Measurements from ENCODE around the gene EPN3. TPM values are rescaled to one million over a fixed set of nuclear protein-coding genes. Genes with fewer than 3 reads are reported as not detected.

Gene EPN3
- total and polyA plus RNA-seq, 2 experiments from 2014 or later = 2.3 to 7.7 TPM

DNA sequence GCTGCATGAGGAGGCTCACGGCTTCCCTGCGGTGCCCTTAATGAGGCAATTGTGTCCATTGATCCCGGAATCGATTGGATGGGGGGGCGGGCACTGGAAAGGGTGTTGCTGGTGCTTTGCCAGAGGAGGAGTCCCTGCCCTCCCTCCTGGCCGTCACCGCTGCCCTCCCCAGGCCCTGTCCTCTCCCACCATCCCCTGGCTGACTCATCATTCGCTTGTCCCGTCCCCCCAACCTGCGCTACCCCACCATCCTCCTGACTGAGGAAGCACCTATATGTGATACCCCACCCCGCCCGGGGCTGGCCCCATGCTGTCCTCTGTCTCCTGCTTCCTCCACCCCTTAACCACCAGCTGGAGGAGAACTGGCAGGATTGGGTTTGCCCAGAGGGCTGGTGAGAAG is 48.8 kb downstream of the EPN3 start:
- peaks cover 8% of the 10 kb centered on the region for H3K27me3 Mint-ChIP-seq (ENCODE audit: insufficient read depth, low read depth, poor library complexity)
- H3K9me2 ChIP-seq (ENCODE audit: insufficient read depth) = no peaks in the 10 kb centered on the region
- H3K4me1 ChIP-seq (ENCODE audit: insufficient read depth) = no peaks in the 10 kb centered on the region; the same call in 1 of the 2 replicates
- no peaks in the 10 kb centered on the region for H3K36me3 ChIP-seq (ENCODE audit: insufficient read depth)
- no peaks in the 10 kb centered on the region for H3K27me3 ChIP-seq (ENCODE audit: insufficient read depth)
- no peak for ATAC-seq
- no peak overlapping the region for H3K27ac Mint-ChIP-seq
- no peak for DNase-seq (ENCODE audit: low spot score)
- no peaks in the 10 kb centered on the region for H4K20me1 ChIP-seq (replicated peaks; ENCODE audit: insufficient read depth)
- H3K4me1 Mint-ChIP-seq = peaks cover 26% of the 10 kb centered on the region
- no peak overlapping the region for H3K4me3 ChIP-seq
- H3F3A ChIP-seq (replicated peaks; ENCODE audit: low read depth) = no peaks in the 10 kb centered on the region
- no peak overlapping the region for H3K27ac ChIP-seq (ENCODE audit: low read depth)
- H3K9me3 Mint-ChIP-seq = no peaks in the 10 kb centered on the region; the same call in 2 of the 3 replicates
- H3K4me3 Mint-ChIP-seq = no peak overlapping the region
- no peaks in the 10 kb centered on the region for H3K36me3 Mint-ChIP-seq (ENCODE audit: low read depth)
- TF ChIP-seq, protein P1, sequence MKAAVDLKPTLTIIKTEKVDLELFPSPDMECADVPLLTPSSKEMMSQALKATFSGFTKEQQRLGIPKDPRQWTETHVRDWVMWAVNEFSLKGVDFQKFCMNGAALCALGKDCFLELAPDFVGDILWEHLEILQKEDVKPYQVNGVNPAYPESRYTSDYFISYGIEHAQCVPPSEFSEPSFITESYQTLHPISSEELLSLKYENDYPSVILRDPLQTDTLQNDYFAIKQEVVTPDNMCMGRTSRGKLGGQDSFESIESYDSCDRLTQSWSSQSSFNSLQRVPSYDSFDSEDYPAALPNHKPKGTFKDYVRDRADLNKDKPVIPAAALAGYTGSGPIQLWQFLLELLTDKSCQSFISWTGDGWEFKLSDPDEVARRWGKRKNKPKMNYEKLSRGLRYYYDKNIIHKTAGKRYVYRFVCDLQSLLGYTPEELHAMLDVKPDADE (IDR thresholded peaks at IDR 0.05) = no peak
- no peak for TF ChIP-seq CREB1 (CRISPR knock-in tag; IDR thresholded peaks at IDR 0.05; ENCODE audit: low read depth)
- TF ChIP-seq, protein P2, sequence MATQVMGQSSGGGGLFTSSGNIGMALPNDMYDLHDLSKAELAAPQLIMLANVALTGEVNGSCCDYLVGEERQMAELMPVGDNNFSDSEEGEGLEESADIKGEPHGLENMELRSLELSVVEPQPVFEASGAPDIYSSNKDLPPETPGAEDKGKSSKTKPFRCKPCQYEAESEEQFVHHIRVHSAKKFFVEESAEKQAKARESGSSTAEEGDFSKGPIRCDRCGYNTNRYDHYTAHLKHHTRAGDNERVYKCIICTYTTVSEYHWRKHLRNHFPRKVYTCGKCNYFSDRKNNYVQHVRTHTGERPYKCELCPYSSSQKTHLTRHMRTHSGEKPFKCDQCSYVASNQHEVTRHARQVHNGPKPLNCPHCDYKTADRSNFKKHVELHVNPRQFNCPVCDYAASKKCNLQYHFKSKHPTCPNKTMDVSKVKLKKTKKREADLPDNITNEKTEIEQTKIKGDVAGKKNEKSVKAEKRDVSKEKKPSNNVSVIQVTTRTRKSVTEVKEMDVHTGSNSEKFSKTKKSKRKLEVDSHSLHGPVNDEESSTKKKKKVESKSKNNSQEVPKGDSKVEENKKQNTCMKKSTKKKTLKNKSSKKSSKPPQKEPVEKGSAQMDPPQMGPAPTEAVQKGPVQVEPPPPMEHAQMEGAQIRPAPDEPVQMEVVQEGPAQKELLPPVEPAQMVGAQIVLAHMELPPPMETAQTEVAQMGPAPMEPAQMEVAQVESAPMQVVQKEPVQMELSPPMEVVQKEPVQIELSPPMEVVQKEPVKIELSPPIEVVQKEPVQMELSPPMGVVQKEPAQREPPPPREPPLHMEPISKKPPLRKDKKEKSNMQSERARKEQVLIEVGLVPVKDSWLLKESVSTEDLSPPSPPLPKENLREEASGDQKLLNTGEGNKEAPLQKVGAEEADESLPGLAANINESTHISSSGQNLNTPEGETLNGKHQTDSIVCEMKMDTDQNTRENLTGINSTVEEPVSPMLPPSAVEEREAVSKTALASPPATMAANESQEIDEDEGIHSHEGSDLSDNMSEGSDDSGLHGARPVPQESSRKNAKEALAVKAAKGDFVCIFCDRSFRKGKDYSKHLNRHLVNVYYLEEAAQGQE (IDR thresholded peaks at IDR 0.05; ENCODE audit: unreplicated experiment) = no peak
- H3K4me2 ChIP-seq = no peak overlapping the region
- H3K79me2 ChIP-seq (replicated peaks; ENCODE audit: insufficient read depth) = no peaks in the 10 kb centered on the region
- H2AFZ ChIP-seq = no peak overlapping the region

DNA sequence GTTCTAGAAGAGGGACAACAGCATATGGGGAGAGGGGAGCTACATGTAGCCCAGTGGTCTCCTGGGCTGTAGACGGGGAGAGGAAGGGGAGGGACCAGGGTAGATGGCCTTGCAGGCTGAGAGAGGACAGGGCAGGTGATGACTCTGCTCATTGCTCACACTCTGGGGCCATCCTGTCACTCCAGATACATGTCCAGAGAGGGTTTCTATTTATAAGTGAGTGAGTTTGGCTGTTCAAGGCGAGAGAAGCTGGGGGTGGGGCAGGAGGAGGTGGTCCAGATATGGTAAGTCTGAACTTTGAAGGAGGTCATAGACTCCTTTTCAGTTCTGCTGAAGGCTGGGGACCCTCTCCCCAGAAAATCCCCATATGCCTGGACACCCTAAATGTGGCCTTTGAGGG is 50.2 kb downstream of the EPN3 start:
- no peak overlapping the region for H3K27ac Mint-ChIP-seq
- Histone ChIP-seq H3K27ac (ENCODE audit: low read depth) (no peak overlapping the region), H3K79me2 (replicated peaks; ENCODE audit: insufficient read depth) (no peaks in the 10 kb centered on the region), H3K4me3 (no peak overlapping the region), H2AFZ (no peak overlapping the region), H3K36me3 (ENCODE audit: insufficient read depth) (no peaks in the 10 kb centered on the region), H3K27me3 (ENCODE audit: insufficient read depth) (no peaks in the 10 kb centered on the region), H3K9me2 (ENCODE audit: insufficient read depth) (no peaks in the 10 kb centered on the region), H3F3A (replicated peaks; ENCODE audit: low read depth) (no peaks in the 10 kb centered on the region), H3K4me1 (ENCODE audit: insufficient read depth) (no peaks in the 10 kb centered on the region; the same call in 1 of the 2 replicates), H4K20me1 (replicated peaks; ENCODE audit: insufficient read depth) (no peaks in the 10 kb centered on the region), H3K4me2 (no peak overlapping the region)
- no peaks in the 10 kb centered on the region; the same call in 2 of the 3 replicates for H3K9me3 Mint-ChIP-seq
- H3K4me3 Mint-ChIP-seq = no peak overlapping the region
- ATAC-seq (no peak), DNase-seq (ENCODE audit: low spot score) (no peak)
- H3K36me3 Mint-ChIP-seq (ENCODE audit: low read depth) = no peaks in the 10 kb centered on the region
- H3K4me1 Mint-ChIP-seq = peaks cover 31% of the 10 kb centered on the region
- H3K27me3 Mint-ChIP-seq (ENCODE audit: insufficient read depth, low read depth, poor library complexity) = peaks cover 15% of the 10 kb centered on the region
- no peak for TF ChIP-seq JUNB (IDR thresholded peaks at IDR 0.05; ENCODE audit: unreplicated experiment)
- TF ChIP-seq, protein P2 (IDR thresholded peaks at IDR 0.05; ENCODE audit: unreplicated experiment) = no peak
- TF ChIP-seq ZNF114 (CRISPR knock-in tag; IDR thresholded peaks at IDR 0.05) = no peak
- no peak for TF ChIP-seq EZH2 (IDR thresholded peaks at IDR 0.05; ENCODE audit: low read depth, unreplicated experiment)
- no peak for TF ChIP-seq EZH2phosphoT487 (IDR thresholded peaks at IDR 0.05; ENCODE audit: unreplicated experiment)
- no peak for TF ChIP-seq STAT1 (IDR thresholded peaks at IDR 0.05; ENCODE audit: unreplicated experiment)
- TF ChIP-seq, protein P1 (IDR thresholded peaks at IDR 0.05) = no peak
- TF ChIP-seq CREB1 (CRISPR knock-in tag; IDR thresholded peaks at IDR 0.05; ENCODE audit: low read depth) = no peak
- TF ChIP-seq POLR2AphosphoS5 (IDR thresholded peaks at IDR 0.05; ENCODE audit: low read depth) = no peak
- no peak for TF ChIP-seq ZNF331 (CRISPR knock-in tag; IDR thresholded peaks at IDR 0.05; ENCODE audit: low read depth)
- TF ChIP-seq NANOG (IDR thresholded peaks at IDR 0.05; ENCODE audit: borderline replicate concordance) = no peak
